ENCODE measurements around the gene PLCB4.

- TF ChIP-seq CTCF (IDR thresholded peaks at IDR 0.05) (no peak), POLR2A (IDR thresholded peaks at IDR 0.05) (no peak)
Observed at GRCh38 chr20:9348316-9348715, 279.4 kb downstream of the PLCB4 start.
